H9 (cell line): ENCODE data around the gene MCCC1. TPM values are rescaled to one million over a fixed set of nuclear protein-coding genes. Genes with fewer than 3 reads are reported as not detected.

Experiments used
- DNase-seq: peaks from one replicate; pipeline ENCODE4 v3.0.0-alpha.2; 2017
- H2AFZ ChIP-seq: one replicate; pipeline ENCODE4 v1.6.1; 2013; ENCODE audit warnings: mild to moderate bottlenecking, low read length, control low read depth, moderate library complexity
- H2AK5ac ChIP-seq: 2 replicates; pipeline ENCODE4 v1.6.1; 2013; ENCODE audit warnings: low read length, control low read depth, mixed read lengths; ENCODE audit not compliant: insufficient read length
- H2BK120ac ChIP-seq: one replicate; pipeline ENCODE4 v1.6.1; 2013; ENCODE audit warnings: low read depth, mild to moderate bottlenecking, low read length, control low read depth, inconsistent platforms; ENCODE audit not compliant: poor library complexity, severe bottlenecking
- H2BK12ac ChIP-seq: 2 replicates; pipeline ENCODE4 v1.6.1; 2013; ENCODE audit warnings: low read length, control low read depth, mixed read lengths, low read depth; ENCODE audit not compliant: insufficient read length
- H2BK15ac ChIP-seq: 2 replicates; pipeline ENCODE4 v1.6.1; 2013; ENCODE audit warnings: low read depth, low read length, control low read depth
- H2BK20ac ChIP-seq: one replicate; pipeline ENCODE4 v1.6.1; 2013; ENCODE audit warnings: low read depth, mild to moderate bottlenecking, low read length, control low read depth, inconsistent platforms; ENCODE audit not compliant: poor library complexity, severe bottlenecking
- H2BK5ac ChIP-seq: 2 replicates; pipeline ENCODE4 v1.6.1; 2013; ENCODE audit warnings: low read length, control low read depth, mixed read lengths; ENCODE audit not compliant: insufficient read length
- H3K14ac ChIP-seq: 2 replicates; pipeline ENCODE4 v1.6.1; 2013; ENCODE audit warnings: low read length, control low read depth; ENCODE audit not compliant: insufficient read depth
- H3K18ac ChIP-seq: 2 replicates; pipeline ENCODE4 v1.6.1; 2013; ENCODE audit warnings: low read depth, mild to moderate bottlenecking, mixed read lengths, low read length, control low read depth; ENCODE audit not compliant: insufficient read length
- H3K23ac ChIP-seq: 2 replicates; pipeline ENCODE4 v1.6.1; 2013; ENCODE audit warnings: low read length, control low read depth, mixed read lengths, low read depth; ENCODE audit not compliant: insufficient read length
- H3K23me2 ChIP-seq: 2 replicates; pipeline ENCODE4 v1.6.1; 2013; ENCODE audit warnings: low read depth, mild to moderate bottlenecking, mixed read lengths, low read length, control low read depth; ENCODE audit not compliant: insufficient read length, poor library complexity, severe bottlenecking
- H3K27ac ChIP-seq: 2 replicates; pipeline ENCODE4 v1.5.1; 2013; ENCODE audit warnings: low read length, control low read depth, mixed read lengths, low read depth; ENCODE audit not compliant: insufficient read length
- H3K27me3 ChIP-seq: 2 replicates; pipeline ENCODE4 v1.6.1; 2013; ENCODE audit warnings: low read length, control low read depth, inconsistent platforms; ENCODE audit not compliant: insufficient read depth
- H3K4ac ChIP-seq: 2 replicates; pipeline ENCODE4 v1.6.1; 2013; ENCODE audit warnings: low read depth, mild to moderate bottlenecking, control low read depth, inconsistent platforms, low read length, moderate library complexity
- H3K4me1 ChIP-seq: 2 replicates; pipeline ENCODE4 v1.6.1; 2013; ENCODE audit warnings: low read length, control low read depth, inconsistent platforms; ENCODE audit not compliant: insufficient read depth
- H3K4me2 ChIP-seq: 2 replicates; pipeline ENCODE4 v1.6.1; 2013; ENCODE audit warnings: low read length, control low read depth, mixed read lengths; ENCODE audit not compliant: insufficient read length, insufficient read depth
- H3K56ac ChIP-seq: 2 replicates; pipeline ENCODE4 v1.6.1; 2013; ENCODE audit warnings: low read depth, mild to moderate bottlenecking, mixed read lengths, low read length, control low read depth; ENCODE audit not compliant: insufficient read length
- H3K79me1 ChIP-seq: 2 replicates; pipeline ENCODE4 v1.6.1; 2013; ENCODE audit warnings: low read depth, mild to moderate bottlenecking, moderate library complexity, low read length, control low read depth, inconsistent platforms; ENCODE audit not compliant: insufficient read depth, poor library complexity, severe bottlenecking
- H3K79me2 ChIP-seq: 2 replicates; pipeline ENCODE4 v1.6.1; 2013; ENCODE audit warnings: low read length, control low read depth, inconsistent platforms; ENCODE audit not compliant: insufficient read depth
- H3K9ac ChIP-seq: 2 replicates; pipeline ENCODE4 v1.6.1; 2013; ENCODE audit warnings: low read length, control low read depth, mixed read lengths; ENCODE audit not compliant: insufficient read length; ENCODE audit errors: extremely low read depth
- H3K9me3 ChIP-seq: one replicate; pipeline ENCODE4 v1.6.1; 2013; ENCODE audit warnings: low read depth, low read length, inconsistent platforms; ENCODE audit not compliant: control insufficient read depth
- H3T11ph ChIP-seq: one replicate; pipeline ENCODE4 v1.6.1; 2013; ENCODE audit warnings: mild to moderate bottlenecking, low read length, control low read depth, inconsistent platforms
- H4K20me1 ChIP-seq: one replicate; pipeline ENCODE4 v1.6.1; 2013; ENCODE audit not compliant: control insufficient read depth, insufficient read length, insufficient read depth
- H4K5ac ChIP-seq: 2 replicates; pipeline ENCODE4 v1.6.1; 2013; ENCODE audit warnings: low read depth, mild to moderate bottlenecking, mixed read lengths, low read length, control low read depth; ENCODE audit not compliant: insufficient read length
- H4K8ac ChIP-seq: replicated peaks from 2 replicates; pipeline ENCODE4 v1.6.1; 2013; ENCODE audit warnings: low read length, control low read depth, mixed read lengths, low read depth; ENCODE audit not compliant: insufficient read length
- H4K91ac ChIP-seq: 2 replicates; pipeline ENCODE4 v1.6.1; 2013; ENCODE audit warnings: low read depth, mild to moderate bottlenecking, moderate library complexity, mixed read lengths, low read length, control low read depth; ENCODE audit not compliant: insufficient read length
- H3K27ac Mint-ChIP-seq, 3 experiments: 2 replicates in 2 of 3; 3 replicates in 1 of 3; pipeline ENCODE4 v1.8.0; 2020 to 2021; ENCODE audit warnings: mixed read lengths in 3 of 3, mild to moderate bottlenecking in 1 of 3, moderate library complexity in 1 of 3
- H3K27me3 Mint-ChIP-seq: 2 replicates; pipeline ENCODE4 v1.8.0; 2021; ENCODE audit warnings: low read depth, mild to moderate bottlenecking, moderate library complexity, mixed read lengths
- H3K36me3 Mint-ChIP-seq, 3 experiments: 2 replicates in 2 of 3; 3 replicates in 1 of 3; pipeline ENCODE4 v1.8.0; 2020 to 2021; ENCODE audit warnings: low read depth in 3 of 3, mixed read lengths in 3 of 3; ENCODE audit not compliant: insufficient read depth in 1 of 3
- H3K4me1 Mint-ChIP-seq, 2 experiments: 2 replicates each; pipeline ENCODE4 v1.8.0; 2020; ENCODE audit warnings: mixed read lengths in 2 of 2
- H3K4me3 Mint-ChIP-seq, 2 experiments: 2 replicates in 1 of 2; 3 replicates in 1 of 2; pipeline ENCODE4 v1.8.0; 2020 to 2021; ENCODE audit warnings: mild to moderate bottlenecking in 2 of 2, mixed read lengths in 2 of 2, moderate library complexity in 1 of 2
- H3K9me3 Mint-ChIP-seq, 2 experiments: 2 replicates in 1 of 2; 3 replicates in 1 of 2; pipeline ENCODE4 v1.8.0; 2020; ENCODE audit warnings: mild to moderate bottlenecking in 2 of 2, mixed read lengths in 2 of 2, moderate library complexity in 1 of 2
- WGBS: extraction: QIAGEN DNeasy Blood & Tissue Kit; methylation state at CpG from one replicate; pipeline ENCODE4 v1.1.7; 2013; ENCODE audit warnings: missing lambda C conversion rate, low lambda C conversion rate, mixed read lengths; ENCODE audit not compliant: insufficient read length; ENCODE audit errors: extremely low coverage; 5-methylcytosine and 5-hydroxymethylcytosine counted together
- total RNA-seq: library from RNA; stranded (reverse); gene quantifications from 2 replicates; pipeline ENCODE4 v1.2.1, GENCODE V29; 2021
- TF ChIP-seq, protein P1 (sequence below): fragments of 200-600 bp; sonication (generic); conservative IDR thresholded peaks from 3 replicates; pipeline ENCODE4 v1.8.0; 2021; ENCODE audit warnings: antibody characterized with exemption, mild to moderate bottlenecking

Gene MCCC1
- total RNA-seq, 1 experiment from 2014 or later: 18.3 TPM

DNA sequence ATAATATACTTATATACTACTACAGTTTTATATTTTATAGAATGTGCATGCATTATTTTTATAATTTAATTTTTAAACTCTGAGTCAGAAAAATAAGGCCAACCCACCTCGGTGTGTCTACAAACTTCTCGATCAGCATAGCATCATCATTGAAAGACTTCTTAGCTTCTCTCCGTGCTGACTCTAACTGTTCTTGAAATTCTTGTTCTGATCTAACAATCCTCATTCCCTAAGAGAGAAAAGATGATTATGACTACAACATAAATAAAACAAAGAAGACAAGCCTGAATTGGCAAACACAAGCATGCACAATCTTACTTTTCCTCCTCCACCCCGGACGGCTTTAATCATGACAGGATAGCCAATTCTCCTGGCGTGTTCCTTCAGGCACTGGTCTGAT lies 28.4 kb downstream of the MCCC1 start:
- no peak overlapping the region for H3K27ac ChIP-seq
- H3K14ac ChIP-seq: no peak overlapping the region
- H4K91ac ChIP-seq: no peak overlapping the region
- H3K9ac ChIP-seq: no peak overlapping the region
- no peak overlapping the region for H3K4ac ChIP-seq
- no peaks in the 10 kb centered on the region for H3K79me2 ChIP-seq
- H3K23ac ChIP-seq: no peak overlapping the region
- no peak overlapping the region for H2AK5ac ChIP-seq
- Mint-ChIP-seq H3K9me3 (peaks cover 6 to 7% of the 10 kb centered on the region in 2 experiments; a peak in 2 of 5 replicates), H3K27ac (no peak overlapping the region), H3K4me1 (no peaks in the 10 kb centered on the region), H3K36me3 (peaks cover 19 to 47% (median 38%) of the 10 kb centered on the region in 3 experiments), H3K27me3 (no peaks in the 10 kb centered on the region), H3K4me3 (no peak overlapping the region)
- H2BK5ac ChIP-seq: no peak overlapping the region
- DNase-seq: no peak
- no CpG with 5 or more reads among the region's 6 CpGs for WGBS
- no peak overlapping the region for H3K4me2 ChIP-seq
- no peak overlapping the region for H4K5ac ChIP-seq
- no peak overlapping the region for H2BK120ac ChIP-seq
- H3K27me3 ChIP-seq: no peaks in the 10 kb centered on the region
- no peak overlapping the region for H2BK20ac ChIP-seq
- no peaks in the 10 kb centered on the region for H3K9me3 ChIP-seq
- H2BK15ac ChIP-seq: no peak overlapping the region
- H3T11ph ChIP-seq: no peak overlapping the region
- no peak overlapping the region for H2AFZ ChIP-seq
- no peaks in the 10 kb centered on the region for H3K23me2 ChIP-seq
- no peak overlapping the region for H4K8ac ChIP-seq
- H3K79me1 ChIP-seq: no peaks in the 10 kb centered on the region
- H3K4me1 ChIP-seq: no peaks in the 10 kb centered on the region
- H4K20me1 ChIP-seq: no peaks in the 10 kb centered on the region
- H2BK12ac ChIP-seq: no peak overlapping the region
- H3K56ac ChIP-seq: no peak overlapping the region
- no peak overlapping the region for H3K18ac ChIP-seq
- TF ChIP-seq, protein P1, sequence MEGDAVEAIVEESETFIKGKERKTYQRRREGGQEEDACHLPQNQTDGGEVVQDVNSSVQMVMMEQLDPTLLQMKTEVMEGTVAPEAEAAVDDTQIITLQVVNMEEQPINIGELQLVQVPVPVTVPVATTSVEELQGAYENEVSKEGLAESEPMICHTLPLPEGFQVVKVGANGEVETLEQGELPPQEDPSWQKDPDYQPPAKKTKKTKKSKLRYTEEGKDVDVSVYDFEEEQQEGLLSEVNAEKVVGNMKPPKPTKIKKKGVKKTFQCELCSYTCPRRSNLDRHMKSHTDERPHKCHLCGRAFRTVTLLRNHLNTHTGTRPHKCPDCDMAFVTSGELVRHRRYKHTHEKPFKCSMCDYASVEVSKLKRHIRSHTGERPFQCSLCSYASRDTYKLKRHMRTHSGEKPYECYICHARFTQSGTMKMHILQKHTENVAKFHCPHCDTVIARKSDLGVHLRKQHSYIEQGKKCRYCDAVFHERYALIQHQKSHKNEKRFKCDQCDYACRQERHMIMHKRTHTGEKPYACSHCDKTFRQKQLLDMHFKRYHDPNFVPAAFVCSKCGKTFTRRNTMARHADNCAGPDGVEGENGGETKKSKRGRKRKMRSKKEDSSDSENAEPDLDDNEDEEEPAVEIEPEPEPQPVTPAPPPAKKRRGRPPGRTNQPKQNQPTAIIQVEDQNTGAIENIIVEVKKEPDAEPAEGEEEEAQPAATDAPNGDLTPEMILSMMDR: no peak
